HepG2 (cell line): Measurements from ENCODE around the gene GRK3. TPM values are rescaled to one million over a fixed set of nuclear protein-coding genes. Genes with fewer than 3 reads are reported as not detected.
A peak's percentile ranks its signal among the peaks of the same experiment; 100 is the strongest.

Experiments
- ATAC-seq: fragments of 200-7000 bp; cut with Tn5 transposase; 3 replicates; pipeline ENCODE4 v1.9.1; 2020; ENCODE audit warnings: mild to moderate bottlenecking, moderate library complexity
- BruUV-seq: library from RNA; stranded (reverse); fragments of 400-500 nt; replicated peaks from 2 replicates; lab custom pipeline; 2021; lab: Mats Ljungman, UMichigan
- CTCF ChIA-PET: fragments of 300-600 bp; formaldehyde crosslinking; extraction: SDS; loops from one replicate; lab custom pipeline; 2021; ENCODE audit warnings: low total read pairs, inconsistent platforms, low intra/inter-chr PET ratio; lab: Yijun Ruan, JAX
- POLR2A ChIA-PET: fragments of 350-600 bp; sonication (Branson Sonifier 250); formaldehyde crosslinking; loops from one replicate; lab custom pipeline; 2020; ENCODE audit warnings: antibody characterized with exemption, inconsistent platforms; lab: Yijun Ruan, JAX
- DNase-seq: peaks from one replicate; pipeline ENCODE4 v3.0.0-alpha.2; 2015; ENCODE audit warnings: low spot score
- FAIRE-seq: peaks from 3 replicates; lab custom pipeline; 2011; peaks lifted over from hg19 to GRCh38; lab: Jason Lieb, UNC
- H2AFZ ChIP-seq: one replicate; pipeline ENCODE4 v1.6.1; 2011; ENCODE audit warnings: low read length, inconsistent platforms
- H3K27ac ChIP-seq: fragments of 300-600 bp; 3 replicates; pipeline ENCODE4 v1.8.0; 2011; ENCODE audit warnings: mixed run types, mild to moderate bottlenecking, mixed read lengths, low read length, inconsistent platforms; ENCODE audit not compliant: insufficient read depth; ENCODE audit errors: extremely low read length
- H3K27me3 ChIP-seq, 2 experiments: fragments of 200-600 bp in 1 of 2; 2 replicates in 1 of 2; 3 replicates in 1 of 2; pipeline versions ENCODE4 v1.6.0 to v1.8.0; 2011; ENCODE audit warnings: low read length in 2 of 2, mild to moderate bottlenecking in 2 of 2, moderate library complexity in 2 of 2, inconsistent platforms in 1 of 2; ENCODE audit not compliant: insufficient read depth in 2 of 2, control insufficient read depth in 1 of 2
- H3K36me3 ChIP-seq, 2 experiments: fragments of 200-600 bp in 1 of 2; replicated peaks in 1 of 2; 2 replicates in 1 of 2; 3 replicates in 1 of 2; pipeline versions ENCODE4 v1.5.1 to v1.8.0; 2011; ENCODE audit warnings: low read length in 2 of 2, inconsistent platforms in 1 of 2; ENCODE audit not compliant: insufficient read depth in 2 of 2, control insufficient read depth in 1 of 2
- H3K4me1 ChIP-seq: 2 replicates; pipeline ENCODE4 v1.5.1; 2012; ENCODE audit warnings: low read length, inconsistent platforms; ENCODE audit not compliant: insufficient read depth
- H3K4me2 ChIP-seq: 2 replicates; pipeline ENCODE4 v1.6.0; 2011; ENCODE audit warnings: low read depth, low read length, inconsistent platforms
- H3K4me3 ChIP-seq, 3 experiments: fragments of 200-600 bp in 1 of 3; sonication (generic), shearing (Covaris generic) in 1 of 3; replicated peaks in 1 of 3; 2 replicates each; pipeline ENCODE4 v1.5.1; 2011 to 2016; ENCODE audit warnings: low read length in 3 of 3, inconsistent platforms in 2 of 3, low read depth in 2 of 3, mild to moderate bottlenecking in 2 of 3, control low read depth in 1 of 3, mixed read lengths in 1 of 3; ENCODE audit not compliant: insufficient read depth in 1 of 3
- H3K79me2 ChIP-seq: one replicate; pipeline ENCODE4 v1.6.1; 2011; ENCODE audit warnings: low read length, inconsistent platforms; ENCODE audit not compliant: insufficient read depth
- H3K9ac ChIP-seq: 2 replicates; pipeline ENCODE4 v1.6.0; 2011; ENCODE audit warnings: mild to moderate bottlenecking, low read depth, low read length, inconsistent platforms; ENCODE audit not compliant: insufficient read depth
- H3K9me3 ChIP-seq: 2 replicates; pipeline ENCODE4 v1.5.1; 2012; ENCODE audit warnings: mild to moderate bottlenecking, low read length
- H4K20me1 ChIP-seq: 2 replicates; pipeline ENCODE4 v1.6.0; 2011; ENCODE audit warnings: inconsistent platforms, mild to moderate bottlenecking, low read length, moderate library complexity; ENCODE audit not compliant: insufficient read depth
- DZIP1 ChIP-seq: sonication (generic); formaldehyde crosslinking; IDR thresholded peaks from 2 replicates; pipeline ENCODE4 v1.5.0; 2020; ENCODE audit warnings: mild to moderate bottlenecking, missing genetic modification reagents
- IRF2 ChIP-seq: IDR thresholded peaks from 2 replicates; pipeline ENCODE4 v1.6.1; 2018; ENCODE audit warnings: missing genetic modification reagents, missing compliant biosample characterization
- SALL1 ChIP-seq: sonication (generic); formaldehyde crosslinking; IDR thresholded peaks from 2 replicates; pipeline ENCODE4 v1.8.0; 2022; ENCODE audit warnings: mild to moderate bottlenecking, missing genetic modification reagents
- ZBTB4 ChIP-seq: sonication (generic); formaldehyde crosslinking; IDR thresholded peaks from 2 replicates; pipeline ENCODE4 v1.4.0; 2020; ENCODE audit warnings: missing genetic modification reagents, mild to moderate bottlenecking, borderline replicate concordance
- ZNF687 ChIP-seq: sonication (generic); formaldehyde crosslinking; IDR thresholded peaks from 2 replicates; pipeline ENCODE4 v1.5.1; 2020; ENCODE audit warnings: mild to moderate bottlenecking, missing genetic modification reagents, moderate library complexity
- ZNF891 ChIP-seq: sonication (generic); formaldehyde crosslinking; IDR thresholded peaks from 2 replicates; pipeline ENCODE4 v1.5.0; 2020; ENCODE audit warnings: mild to moderate bottlenecking, missing genetic modification reagents
- whole genome bisulfite sequencing: methylation state at CpG from one replicate; pipeline ENCODE4 v1.1.6; 2017; ENCODE audit warnings: low lambda C conversion rate; 5-methylcytosine and 5-hydroxymethylcytosine counted together
- in situ Hi-C: cut with HindIII; loops from 2 replicates; pipeline ENCODE4 v1.10.0; 2017; ENCODE audit warnings: low pct_unique_long_range_greater_than_20kb; ENCODE audit not compliant: extremely low pct_ligation_motif_present
- intact Hi-C: fragments of 100-400 bp; cut with micrococcal nuclease; formaldehyde crosslinking; loops from one replicate; pipeline ENCODE4 v1.10.0; 2022; ENCODE audit not compliant: unreplicated experiment
- polyA plus RNA-seq, 8 experiments: library from polyadenylated mRNA; depleted of rRNA in 3 of 8; stranded (reverse) in 7 of 8; unstranded in 1 of 8; fragments of >200 nt; fragmentation: Illumina TruSeq in 4 of 8; extraction: Trizol in 4 of 8; gene quantifications; 2 replicates each; pipeline versions ENCODE4 v1.2.1 to v1.2.3, GENCODE V29; 2011 to 2016; ENCODE audit warnings: low read depth in 4 of 8, missing spikeins in 1 of 8, mixed read lengths in 1 of 8; ENCODE audit not compliant: insufficient read depth in 1 of 8
- total RNA-seq, 5 experiments: library from RNA; depleted of rRNA; stranded (reverse); fragments of >200 nt; fragmentation: Illumina TruSeq; extraction: Trizol; gene quantifications; 2 replicates each; pipeline ENCODE4 v1.2.3, GENCODE V29; 2016; ENCODE audit warnings: low read depth in 1 of 5

Gene GRK3
- total and polyA plus RNA-seq, 2 of the 13 experiments (the other 11 are each of a cell fraction or from before 2014, with no cell fraction given) = 8.5 to 16.7 TPM

DNA sequence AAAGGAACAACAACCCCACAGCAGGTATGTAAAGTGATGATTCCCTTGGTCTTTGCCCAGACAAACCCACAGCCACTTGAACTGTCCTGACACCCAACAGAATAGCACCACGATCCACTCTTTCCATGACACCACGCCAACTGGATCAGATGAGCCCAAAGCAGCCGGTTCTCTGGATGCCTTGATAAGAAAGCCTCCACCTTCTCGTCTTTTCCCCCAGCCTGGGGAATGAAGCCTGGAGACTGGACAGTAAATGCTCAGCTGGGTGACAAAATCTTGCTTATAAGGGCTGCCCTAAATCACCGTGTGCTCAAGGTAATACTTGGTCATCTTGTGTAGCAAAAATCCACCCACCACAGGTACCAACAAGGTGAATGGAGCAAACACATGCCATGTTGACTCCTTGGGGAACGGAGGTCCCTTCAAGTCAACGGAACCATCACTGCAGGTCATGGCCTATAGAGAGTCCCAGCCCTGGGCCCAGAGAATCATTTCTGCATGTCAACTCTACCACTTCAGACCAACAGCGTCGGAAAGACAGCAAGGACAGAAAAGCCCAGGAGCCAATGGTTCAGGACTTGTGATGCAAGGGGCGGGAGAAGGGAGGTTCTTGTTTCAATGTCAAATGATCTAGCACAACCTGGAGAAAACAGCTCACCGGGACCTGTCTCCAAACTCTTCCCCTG lies 175.3 kb downstream of the GRK3 start (continued):
- no peak for TF ChIP-seq ZBTB4 (CRISPR knock-in tag)
- TF ChIP-seq, all 625 proteins: peak for 0

GRCh38 chr22:25741692-25742626 lies 177.5 kb downstream of the GRK3 start, which contains the start of gene MYO18B:
TSS of gene MYO18B (plus strand) at chr22:25742188. CDS start at chr22:25761093, 18,905 bp downstream.
- DNase-seq (no peak), ATAC-seq (peak; percentile 71), FAIRE-seq (no peak)
- peaks cover 18% of the 10 kb centered on the region for H3K4me1 ChIP-seq
- H3K4me3 ChIP-seq = peak within 1 kb of the TSS in 2 of 3 experiments; percentile 16 to 42; a peak in 2 of 6 replicates
- H3K36me3 ChIP-seq = no peaks in the 10 kb centered on the region
- H2AFZ ChIP-seq = peak within 1 kb of the TSS; percentile 23
- BruUV-seq = no TSS peak
- intact Hi-C loops (no loop called here), in situ Hi-C loops (no loop called here)
- no peaks in the 10 kb centered on the region; a peak in 2 of 5 replicates for H3K27me3 ChIP-seq
- no peak within 1 kb of the TSS for H3K27ac ChIP-seq
- H3K4me2 ChIP-seq = peak within 1 kb of the TSS; percentile 42
- no peaks in the 10 kb centered on the region for H3K79me2 ChIP-seq
- POLR2A ChIA-PET = no interaction called here
- CTCF ChIA-PET = no interaction called here
- TF ChIP-seq IRF2 (no peak), DZIP1 (no peak), ZNF891 (CRISPR knock-in tag) (no peak), ZNF687 (CRISPR knock-in tag) (peak; percentile 56), SALL1 (CRISPR knock-in tag) (peak; percentile 24; the same call in 1 of the 2 replicates)
- H3K9me3 ChIP-seq = no peaks in the 10 kb centered on the region
- WGBS = 75% methylated on average over 33 of the region's 36 CpGs
- no peak within 1 kb of the TSS for H3K9ac ChIP-seq
- no peaks in the 10 kb centered on the region for H4K20me1 ChIP-seq
